ENCODE results near the gene AFM.

DNA sequence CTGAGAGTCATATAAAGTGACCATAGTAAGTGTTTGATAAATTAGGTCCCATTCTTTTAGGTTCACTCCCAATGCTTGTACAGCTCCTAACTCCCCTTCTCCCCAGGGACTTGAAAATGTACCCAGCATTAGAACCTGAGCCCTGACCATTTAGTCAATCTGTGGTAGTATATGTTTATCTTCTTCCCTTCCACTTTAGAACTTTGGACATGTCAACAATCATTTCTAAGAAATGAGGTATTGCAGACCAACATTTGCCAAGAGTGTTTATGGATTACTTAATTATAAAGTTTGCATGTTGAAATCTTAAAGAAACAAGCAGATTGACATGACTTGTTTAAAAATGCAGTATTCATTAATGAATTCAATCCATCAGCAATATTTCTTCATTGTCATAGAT is 26.0 kb downstream of the AFM start:
- TF ChIP-seq, protein P1, sequence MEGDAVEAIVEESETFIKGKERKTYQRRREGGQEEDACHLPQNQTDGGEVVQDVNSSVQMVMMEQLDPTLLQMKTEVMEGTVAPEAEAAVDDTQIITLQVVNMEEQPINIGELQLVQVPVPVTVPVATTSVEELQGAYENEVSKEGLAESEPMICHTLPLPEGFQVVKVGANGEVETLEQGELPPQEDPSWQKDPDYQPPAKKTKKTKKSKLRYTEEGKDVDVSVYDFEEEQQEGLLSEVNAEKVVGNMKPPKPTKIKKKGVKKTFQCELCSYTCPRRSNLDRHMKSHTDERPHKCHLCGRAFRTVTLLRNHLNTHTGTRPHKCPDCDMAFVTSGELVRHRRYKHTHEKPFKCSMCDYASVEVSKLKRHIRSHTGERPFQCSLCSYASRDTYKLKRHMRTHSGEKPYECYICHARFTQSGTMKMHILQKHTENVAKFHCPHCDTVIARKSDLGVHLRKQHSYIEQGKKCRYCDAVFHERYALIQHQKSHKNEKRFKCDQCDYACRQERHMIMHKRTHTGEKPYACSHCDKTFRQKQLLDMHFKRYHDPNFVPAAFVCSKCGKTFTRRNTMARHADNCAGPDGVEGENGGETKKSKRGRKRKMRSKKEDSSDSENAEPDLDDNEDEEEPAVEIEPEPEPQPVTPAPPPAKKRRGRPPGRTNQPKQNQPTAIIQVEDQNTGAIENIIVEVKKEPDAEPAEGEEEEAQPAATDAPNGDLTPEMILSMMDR (IDR thresholded peaks at IDR 0.05): no peak
- no peak for TF ChIP-seq EP300 (IDR thresholded peaks at IDR 0.05)

All from upper lobe of left lung (tissue), 4 donors.